IMR-90 (cell line): ENCODE results near the gene RRP1. TPM values are rescaled to one million over a fixed set of nuclear protein-coding genes. Genes with fewer than 3 reads are reported as not detected.
A peak's percentile ranks its signal among the peaks of the same experiment; 100 is the strongest.

Experiments
- ATAC-seq: fragments of 200-7000 bp; cut with Tn5 transposase; 2 replicates; pipeline ENCODE4 v1.9.1; 2020; ENCODE audit warnings: low read depth, mild to moderate bottlenecking, moderate library complexity
- BruUV-seq: library from RNA; stranded (reverse); fragments of 400-500 nt; replicated peaks from 2 replicates; lab custom pipeline; 2021; lab: Mats Ljungman, UMichigan
- CTCF ChIA-PET: fragments of 300-600 bp; formaldehyde crosslinking; extraction: SDS; loops from one replicate; lab custom pipeline; 2021; ENCODE audit warnings: antibody characterized with exemption; lab: Yijun Ruan, JAX
- POLR2A ChIA-PET: fragments of 300-600 bp; sonication (Branson Sonifier 250); formaldehyde crosslinking; loops from one replicate; lab custom pipeline; 2022; ENCODE audit warnings: antibody characterized with exemption; ENCODE audit not compliant: unreplicated experiment; lab: Charles Lee
- DNase-seq: peaks from one replicate; pipeline ENCODE4 v3.0.0; 2013
- H2AFZ ChIP-seq: replicated peaks from 2 replicates; pipeline ENCODE3; 2013; ENCODE audit warnings: low read length, mild to moderate bottlenecking; ENCODE audit not compliant: poor library complexity
- H2AK5ac ChIP-seq: 2 replicates; pipeline ENCODE4 v1.6.1; 2013; ENCODE audit warnings: low read depth, low read length, inconsistent platforms
- H2AK9ac ChIP-seq: replicated peaks from 2 replicates; pipeline ENCODE3; 2013; ENCODE audit warnings: mild to moderate bottlenecking, low read depth, low read length, moderate library complexity; ENCODE audit not compliant: poor library complexity
- H2BK120ac ChIP-seq: 2 replicates; pipeline ENCODE4 v1.6.1; 2013; ENCODE audit warnings: low read depth, low read length, inconsistent platforms
- H2BK15ac ChIP-seq: 3 replicates; pipeline ENCODE4 v1.6.1; 2013; ENCODE audit warnings: low read depth, low read length, inconsistent platforms
- H2BK20ac ChIP-seq: 2 replicates; pipeline ENCODE4 v1.6.1; 2013; ENCODE audit warnings: low read depth, mild to moderate bottlenecking, inconsistent platforms, low read length, moderate library complexity
- H2BK5ac ChIP-seq: 2 replicates; pipeline ENCODE4 v1.6.1; 2013; ENCODE audit warnings: mild to moderate bottlenecking, low read depth, low read length, inconsistent platforms; ENCODE audit not compliant: poor library complexity, severe bottlenecking
- H3K14ac ChIP-seq: replicated peaks from 2 replicates; pipeline ENCODE4 v1.6.1; 2013; ENCODE audit warnings: low read depth, low read length, inconsistent platforms
- H3K18ac ChIP-seq: 2 replicates; pipeline ENCODE4 v1.6.1; 2013; ENCODE audit warnings: low read depth, low read length, control low read depth
- H3K23ac ChIP-seq: 2 replicates; pipeline ENCODE4 v1.6.1; 2013; ENCODE audit warnings: low read depth, low read length, inconsistent platforms
- H3K27ac ChIP-seq: 2 replicates; pipeline ENCODE4 v1.5.1; 2013; ENCODE audit warnings: mild to moderate bottlenecking, control low read depth, low read length; ENCODE audit not compliant: insufficient read depth
- H3K27me3 ChIP-seq: 2 replicates; pipeline ENCODE4 v1.6.1; 2013; ENCODE audit warnings: low read length; ENCODE audit not compliant: control insufficient read depth, insufficient read depth
- H3K36me3 ChIP-seq: 2 replicates; pipeline ENCODE4 v1.6.1; 2013; ENCODE audit warnings: low read length, mixed read lengths; ENCODE audit not compliant: control insufficient read depth, insufficient read depth
- H3K4ac ChIP-seq: 2 replicates; pipeline ENCODE4 v1.6.1; 2013; ENCODE audit warnings: low read depth, low read length, inconsistent platforms
- H3K4me1 ChIP-seq: 2 replicates; pipeline ENCODE4 v1.6.1; 2013; ENCODE audit warnings: low read length, mixed read lengths; ENCODE audit not compliant: control insufficient read depth, insufficient read depth
- H3K4me2 ChIP-seq: 2 replicates; pipeline ENCODE4 v1.6.1; 2013; ENCODE audit warnings: low read depth, mild to moderate bottlenecking, control low read depth, low read length, moderate library complexity
- H3K4me3 ChIP-seq: 2 replicates; pipeline ENCODE4 v1.5.1; 2013; ENCODE audit warnings: low read depth, mild to moderate bottlenecking, control low read depth, low read length, moderate library complexity; ENCODE audit not compliant: insufficient read depth
- H3K56ac ChIP-seq: 2 replicates; pipeline ENCODE4 v1.6.1; 2013; ENCODE audit warnings: low read length, inconsistent platforms; ENCODE audit not compliant: insufficient read depth; ENCODE audit errors: extremely low read depth
- H3K79me1 ChIP-seq, 2 experiments: 2 replicates each; pipeline ENCODE4 v1.6.1; 2013; ENCODE audit warnings: low read length in 2 of 2, inconsistent platforms in 1 of 2, low read depth in 1 of 2
- H3K9ac ChIP-seq: 2 replicates; pipeline ENCODE4 v1.6.1; 2013; ENCODE audit warnings: low read depth, low read length, control low read depth
- H3K9me1 ChIP-seq: 2 replicates; pipeline ENCODE4 v1.6.1; 2013; ENCODE audit warnings: low read length, inconsistent platforms; ENCODE audit not compliant: insufficient read depth
- H3K9me3 ChIP-seq: 2 replicates; pipeline ENCODE4 v1.6.1; 2013; ENCODE audit warnings: low read length; ENCODE audit not compliant: control insufficient read depth, insufficient read depth
- H4K20me1 ChIP-seq: 2 replicates; pipeline ENCODE4 v1.6.1; 2013; ENCODE audit warnings: low read length, inconsistent platforms; ENCODE audit not compliant: insufficient read depth
- H4K5ac ChIP-seq: 2 replicates; pipeline ENCODE4 v1.6.1; 2013; ENCODE audit warnings: mild to moderate bottlenecking, low read depth, low read length, control low read depth
- H4K8ac ChIP-seq, 2 experiments: 2 replicates each; pipeline ENCODE4 v1.6.1; 2013; ENCODE audit warnings: low read depth in 2 of 2, low read length in 2 of 2, control low read depth in 1 of 2, inconsistent platforms in 1 of 2
- H4K91ac ChIP-seq: 2 replicates; pipeline ENCODE4 v1.6.1; 2013; ENCODE audit warnings: low read depth, low read length, inconsistent platforms; ENCODE audit not compliant: insufficient read depth
- BHLHE40 ChIP-seq: fragments of 150-350 bp; IDR thresholded peaks from 2 replicates; pipeline ENCODE4 v1.6.1; 2016; ENCODE audit warnings: mild to moderate bottlenecking, low read depth, low read length
- CEBPB ChIP-seq: IDR thresholded peaks from 2 replicates; pipeline ENCODE4 v1.6.1; 2012; ENCODE audit warnings: low read depth, low read length, improper control_type of control experiment
- MAFK ChIP-seq: IDR thresholded peaks from 2 replicates; pipeline ENCODE4 v1.6.1; 2012; ENCODE audit warnings: low read depth, low read length, improper control_type of control experiment
- RFX5 ChIP-seq: IDR thresholded peaks from 2 replicates; pipeline ENCODE4 v1.8.0; 2012; ENCODE audit warnings: low read depth, mild to moderate bottlenecking, low read length, moderate library complexity
- USF2 ChIP-seq: fragments of 150-350 bp; IDR thresholded peaks from 2 replicates; pipeline ENCODE4 v1.6.1; 2017; ENCODE audit warnings: mild to moderate bottlenecking, antibody characterized with exemption, low read length, low read depth
- WGBS, 2 experiments: methylation state at CpG; one replicate each; pipeline versions ENCODE4 v1.1.5 to v1.1.7; 2013; ENCODE audit warnings: missing lambda C conversion rate in 2 of 2; ENCODE audit not compliant: insufficient read length in 1 of 2; ENCODE audit errors: extremely low coverage in 2 of 2; 5-methylcytosine and 5-hydroxymethylcytosine counted together
- dilution Hi-C: fragments of 300-500 bp; cut with HindIII; formaldehyde crosslinking; loops from one replicate; pipeline ENCODE4 v1.14.3; 2018; ENCODE audit warnings: low sequenced_read_pairs; ENCODE audit not compliant: unreplicated experiment
- in situ Hi-C: fragments of 300-500 bp; cut with MboI; formaldehyde crosslinking; loops from 3 replicates; pipeline ENCODE4 v1.14.3; 2019; ENCODE audit warnings: low sequenced_read_pairs, inconsistent platforms, mixed read lengths
- intact Hi-C: fragments of 100-400 bp; cut with micrococcal nuclease; formaldehyde crosslinking; loops from 2 replicates; pipeline ENCODE4 v1.10.0; 2022
- polyA plus RNA-seq, 3 experiments: library from polyadenylated mRNA; depleted of rRNA; stranded (reverse); fragments of >200 nt; gene quantifications; 2 replicates each; pipeline ENCODE4 v1.2.3, GENCODE V29; 2012; ENCODE audit warnings: low replicate concordance in 1 of 3
- total RNA-seq: library from RNA; depleted of rRNA; stranded (reverse); fragments of >200 nt; gene quantifications from 2 replicates; pipeline ENCODE4 v1.2.3, GENCODE V29; 2012

Gene RRP1
- total and polyA plus RNA-seq, 2 of the 4 experiments (the other 2 are of a cell fraction), result 20.2 to 23.3 TPM

GRCh38 chr21:43759651-43760050 lies 29.7 kb upstream of the RRP1 start:
- ChIA-PET POLR2A (no interaction called here), CTCF (no interaction called here)
- H3K4me2 ChIP-seq, result no peak overlapping the region
- H3K36me3 ChIP-seq, result peaks cover 68% of the 10 kb centered on the region
- H2BK120ac ChIP-seq, result no peak overlapping the region
- intact Hi-C loops (no loop called here), dilution Hi-C loops (no loop called here), in situ Hi-C loops (no loop called here)
- H3K27ac ChIP-seq, result no peak overlapping the region
- no TSS peak for BruUV-seq
- no peak overlapping the region for H4K8ac ChIP-seq
- H2BK20ac ChIP-seq, result no peak overlapping the region
- peaks cover 3% of the 10 kb centered on the region; the same call in 1 of the 2 replicates for H3K9me3 ChIP-seq
- 97% methylated on average over 10 of the region's 19 CpGs; no CpG with 5 or more reads in 1 of the 2 experiments for WGBS, 2 experiments
- H3K23ac ChIP-seq, result no peak overlapping the region
- H3K9ac ChIP-seq, result no peak overlapping the region
- H3K56ac ChIP-seq, result no peak overlapping the region
- no peak overlapping the region for H2BK15ac ChIP-seq
- no peak overlapping the region for H4K91ac ChIP-seq
- no peak overlapping the region for H2BK5ac ChIP-seq
- H4K5ac ChIP-seq, result no peak overlapping the region
- no peak overlapping the region for H2AK5ac ChIP-seq
- H3K18ac ChIP-seq, result no peak overlapping the region
- peak overlapping the region; percentile 42 for H2AFZ ChIP-seq
- 0 out of 2 replicates have a peak, but pooled peaks cover 4% of the 10 kb centered on the region for H4K20me1 ChIP-seq
- no peak overlapping the region for H3K4me3 ChIP-seq
- peaks cover 6% of the 10 kb centered on the region; the same call in 1 of the 2 replicates for H3K4me1 ChIP-seq
- H2AK9ac ChIP-seq, result peak overlapping the region; percentile 40
- DNase-seq (no peak), ATAC-seq (no peak)
- no peaks in the 10 kb centered on the region for H3K27me3 ChIP-seq
- peaks cover 5 to 6% of the 10 kb centered on the region in 2 experiments; a peak in 2 of 4 replicates for H3K79me1 ChIP-seq
- no peaks in the 10 kb centered on the region for H3K9me1 ChIP-seq
- TF ChIP-seq USF2 (no peak), MAFK (no peak), CEBPB (no peak), RFX5 (no peak), BHLHE40 (no peak)
- no peak overlapping the region for H3K14ac ChIP-seq
- no peak overlapping the region for H3K4ac ChIP-seq
